ENCODE results near the gene CORO1C. TPM values are rescaled to one million over a fixed set of nuclear protein-coding genes. Genes with fewer than 3 reads are reported as not detected.

Gene CORO1C
- polyA plus RNA-seq, 1 of the 3 experiments (the other 2 are of a cell fraction), result 150 TPM

DNA sequence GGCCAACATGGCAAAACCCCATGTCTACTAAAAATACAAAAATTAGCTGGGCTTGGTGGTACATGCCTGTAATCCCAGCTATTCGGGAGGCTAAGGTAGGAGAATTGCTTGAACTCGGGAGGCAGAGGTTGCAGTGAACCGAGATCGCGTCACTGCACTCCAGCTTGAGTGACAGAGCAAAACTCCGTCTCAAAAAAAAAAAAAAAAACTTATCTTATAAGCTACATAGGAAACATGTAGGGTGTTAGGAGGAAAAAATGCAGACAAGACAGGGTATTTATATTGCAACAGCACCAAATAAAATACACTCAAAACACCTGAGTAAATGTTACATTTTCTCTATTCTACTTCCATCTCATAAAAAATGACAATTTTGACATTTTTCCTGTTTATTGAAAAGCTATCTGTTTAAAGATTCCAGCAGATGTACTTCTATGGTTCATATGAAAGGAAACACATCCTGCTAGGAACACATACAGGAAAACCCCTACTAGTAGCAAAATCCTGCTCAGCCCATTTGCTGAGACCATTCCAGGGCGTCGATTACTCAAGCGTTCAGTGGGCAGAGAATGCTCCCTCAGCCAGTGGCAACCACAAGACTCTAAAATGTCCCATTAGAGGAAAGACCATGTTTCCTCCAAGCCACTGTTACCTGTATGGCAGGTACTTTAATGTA, 19.7 kb downstream of the CORO1C start:
- H3K9me3 ChIP-seq, result no peaks in the 10 kb centered on the region
- no peak overlapping the region for H3K27ac ChIP-seq (ENCODE audit: low read depth in 2 of 2, low read length in 1 of 2)
- H4K20me1 ChIP-seq (ENCODE audit: insufficient read depth), result peaks cover 96% of the 10 kb centered on the region
- POLR2A ChIA-PET, result interaction anchor here (0.6 kb wide), 1 partner anchor 1188 kb away, joined by 5 read pairs; the partner anchor contains the start of gene TCHP
- DNase-seq, result no peak
- H3K9ac ChIP-seq, result no peak overlapping the region
- CTCF ChIA-PET, result interaction anchor here (0.6 to 2.6 kb wide), 3 partner anchors 12 to 92 kb away, joined by 3 to 7 read pairs (median 4); no protein-coding TSS in a partner anchor
- TF ChIP-seq SIN3A (IDR thresholded peaks at IDR 0.05; ENCODE audit: borderline replicate concordance, low read depth, low read length) (no peak), ZBTB33 (IDR thresholded peaks at IDR 0.05; ENCODE audit: borderline replicate concordance, low read depth) (no peak), POLR2AphosphoS5 (IDR thresholded peaks at IDR 0.05; ENCODE audit: low read depth, low read length) (no peak), TEAD4 (IDR thresholded peaks at IDR 0.05; ENCODE audit: borderline replicate concordance, insufficient read depth) (no peak), FOXM1 (IDR thresholded peaks at IDR 0.05; ENCODE audit: low read depth) (no peak), IRF3 (IDR thresholded peaks at IDR 0.05; ENCODE audit: low read depth, low read length) (no peak), GABPA (IDR thresholded peaks at IDR 0.05; ENCODE audit: low read depth) (no peak), JUND (IDR thresholded peaks at IDR 0.05) (no peak), FOSL2 (IDR thresholded peaks at IDR 0.05; ENCODE audit: borderline replicate concordance, low read depth) (no peak), YY1 (IDR thresholded peaks at IDR 0.05; ENCODE audit: low read depth) (no peak), MXI1 (IDR thresholded peaks at IDR 0.05; ENCODE audit: low read depth, low read length) (no peak), SMC3 (IDR thresholded peaks at IDR 0.05; ENCODE audit: low read depth, low read length) (no peak)
- TF ChIP-seq, protein P1, sequence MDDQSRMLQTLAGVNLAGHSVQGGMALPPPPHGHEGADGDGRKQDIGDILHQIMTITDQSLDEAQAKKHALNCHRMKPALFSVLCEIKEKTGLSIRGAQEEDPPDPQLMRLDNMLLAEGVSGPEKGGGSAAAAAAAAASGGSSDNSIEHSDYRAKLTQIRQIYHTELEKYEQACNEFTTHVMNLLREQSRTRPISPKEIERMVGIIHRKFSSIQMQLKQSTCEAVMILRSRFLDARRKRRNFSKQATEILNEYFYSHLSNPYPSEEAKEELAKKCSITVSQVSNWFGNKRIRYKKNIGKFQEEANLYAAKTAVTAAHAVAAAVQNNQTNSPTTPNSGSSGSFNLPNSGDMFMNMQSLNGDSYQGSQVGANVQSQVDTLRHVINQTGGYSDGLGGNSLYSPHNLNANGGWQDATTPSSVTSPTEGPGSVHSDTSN (IDR thresholded peaks at IDR 0.05), result no peak
- no peaks in the 10 kb centered on the region for H3K9me2 ChIP-seq
- peaks cover 0 to 30% of the 10 kb centered on the region in 2 experiments for H3K36me3 ChIP-seq (replicated peaks in 1 of 2; ENCODE audit: control insufficient read depth in 1 of 2, insufficient read depth in 2 of 2, low read length in 1 of 2)
- peaks cover 30% of the 10 kb centered on the region for H3F3A ChIP-seq (replicated peaks; ENCODE audit: insufficient read depth)
- WGBS (ENCODE audit: low lambda C conversion rate), result 96% methylated on average over 9 of the region's 9 CpGs
- no peaks in the 10 kb centered on the region for H3K27me3 ChIP-seq (ENCODE audit: insufficient read depth)
- peaks cover 6 to 19% of the 10 kb centered on the region in 2 experiments; a peak in 3 of 4 replicates for H3K4me1 ChIP-seq (ENCODE audit: control insufficient read depth in 1 of 2, insufficient read depth in 2 of 2, low read depth in 1 of 2, low read length in 1 of 2)
- peaks cover 100% of the 10 kb centered on the region for H3K79me2 ChIP-seq (ENCODE audit: insufficient read depth)
- H3K4me2 ChIP-seq, result no peak overlapping the region
- H2AFZ ChIP-seq (ENCODE audit: low read depth), result no peak overlapping the region
- no peak overlapping the region for H3K4me3 ChIP-seq (ENCODE audit: low read depth in 2 of 2, low read length in 1 of 2)
